SK-N-SH (cell line): ENCODE results near the gene MAPK8IP1. TPM values are rescaled to one million over a fixed set of nuclear protein-coding genes. Genes with fewer than 3 reads are reported as not detected.

ENCODE experiments used
- CTCF ChIA-PET: fragments of 300-600, 350-600 bp; formaldehyde crosslinking; extraction: SDS; loops from one replicate; lab custom pipeline; 2021; lab: Yijun Ruan, JAX
- POLR2A ChIA-PET: fragments of 350-600 bp; sonication (Branson Sonifier 250); formaldehyde crosslinking; extraction: SDS; loops from one replicate; lab custom pipeline; 2020; ENCODE audit warnings: antibody characterized with exemption, inconsistent platforms; lab: Yijun Ruan, JAX
- DNase-seq: peaks from one replicate; pipeline ENCODE4 v3.0.0; 2012
- H2AFZ ChIP-seq: fragments of 200-600 bp; sonication (generic); 2 replicates; pipeline ENCODE4 v1.8.1; 2016; ENCODE audit warnings: antibody characterized with exemption, mild to moderate bottlenecking, low read depth
- H3F3A ChIP-seq: fragments of 200-600 bp; sonication (generic); replicated peaks from 2 replicates; pipeline ENCODE3; 2016; ENCODE audit warnings: antibody characterized with exemption, mild to moderate bottlenecking; ENCODE audit not compliant: insufficient read depth
- H3K27ac ChIP-seq, 2 experiments: fragments of 200-500 bp in 1 of 2; fragments of 200-600 bp in 1 of 2; sonication (Bioruptor generic) in 1 of 2; sonication (generic), shearing (Covaris generic) in 1 of 2; 2 replicates each; pipeline versions ENCODE4 v1.5.1 to v1.6.1; 2014 to 2016; ENCODE audit warnings: low read depth in 2 of 2, inconsistent platforms in 1 of 2, low read length in 1 of 2, mild to moderate bottlenecking in 1 of 2, mixed read lengths in 1 of 2
- H3K27me3 ChIP-seq: fragments of 200-600 bp; sonication (generic), shearing (Covaris generic); 2 replicates; pipeline ENCODE4 v1.6.1; 2016; ENCODE audit warnings: mixed run types; ENCODE audit not compliant: insufficient read depth
- H3K36me3 ChIP-seq, 2 experiments: fragments of 200-500 bp in 1 of 2; fragments of 200-600 bp in 1 of 2; sonication (Bioruptor generic) in 1 of 2; sonication (generic) in 1 of 2; replicated peaks in 1 of 2; 2 replicates each; pipeline versions ENCODE3 to v1.5.1; 2014 to 2016; ENCODE audit warnings: low read length in 1 of 2, mild to moderate bottlenecking in 1 of 2; ENCODE audit not compliant: insufficient read depth in 2 of 2, control insufficient read depth in 1 of 2
- H3K4me1 ChIP-seq, 2 experiments: fragments of 200-500 bp in 1 of 2; fragments of 200-600 bp in 1 of 2; sonication (Bioruptor generic) in 1 of 2; sonication (generic), shearing (Covaris generic) in 1 of 2; 2 replicates each; pipeline versions ENCODE4 v1.5.1 to v1.6.1; 2014 to 2016; ENCODE audit warnings: low read depth in 1 of 2, low read length in 1 of 2, mixed run types in 1 of 2; ENCODE audit not compliant: insufficient read depth in 2 of 2, control insufficient read depth in 1 of 2
- H3K4me2 ChIP-seq: fragments of 200-600 bp; sonication (generic), shearing (Covaris generic); 2 replicates; pipeline ENCODE4 v1.6.1; 2017; ENCODE audit warnings: mixed run types
- H3K4me3 ChIP-seq, 2 experiments: fragments of 200-500 bp in 1 of 2; fragments of 200-600 bp in 1 of 2; sonication (Bioruptor generic) in 1 of 2; sonication (generic), shearing (Covaris generic) in 1 of 2; 2 replicates each; pipeline versions ENCODE4 v1.5.1 to v1.8.1; 2014 to 2016; ENCODE audit warnings: low read depth in 2 of 2, inconsistent platforms in 1 of 2, low read length in 1 of 2, mild to moderate bottlenecking in 1 of 2, mixed read lengths in 1 of 2, moderate library complexity in 1 of 2
- H3K79me2 ChIP-seq: fragments of 200-600 bp; sonication (generic); 2 replicates; pipeline ENCODE4 v1.8.1; 2017; ENCODE audit warnings: mild to moderate bottlenecking; ENCODE audit not compliant: insufficient read depth
- H3K9ac ChIP-seq: fragments of 200-600 bp; sonication (generic); 2 replicates; pipeline ENCODE4 v1.6.1; 2017; ENCODE audit warnings: mixed run types
- H3K9me2 ChIP-seq: fragments of 200-600 bp; sonication (generic); 2 replicates; pipeline ENCODE4 v1.6.1; 2017; ENCODE audit warnings: mixed run types
- H3K9me3 ChIP-seq: fragments of 200-600 bp; sonication (generic); 2 replicates; pipeline ENCODE4 v1.6.1; 2017; ENCODE audit warnings: mixed run types, mild to moderate bottlenecking, moderate library complexity
- H4K20me1 ChIP-seq: fragments of 200-600 bp; sonication (generic); 2 replicates; pipeline ENCODE4 v1.6.1; 2017; ENCODE audit warnings: mild to moderate bottlenecking, mixed run types; ENCODE audit not compliant: insufficient read depth
- ELF1 ChIP-seq: IDR thresholded peaks from 2 replicates; pipeline ENCODE4 v1.4.0; 2012
- EZH2phosphoT487 ChIP-seq: fragments of 200-600 bp; sonication (generic); IDR thresholded peaks from 2 replicates; pipeline ENCODE4 v1.6.1; 2017; ENCODE audit warnings: low read depth, mixed run types, mild to moderate bottlenecking, antibody characterized with exemption, moderate library complexity, borderline replicate concordance
- FOXM1 ChIP-seq: IDR thresholded peaks from 2 replicates; pipeline ENCODE4 v1.4.0; 2012; ENCODE audit warnings: low read depth, mild to moderate bottlenecking
- MEF2A ChIP-seq: IDR thresholded peaks from 2 replicates; pipeline ENCODE4 v1.4.0; 2012; ENCODE audit warnings: low read depth, borderline replicate concordance
- MXI1 ChIP-seq: IDR thresholded peaks from 2 replicates; pipeline ENCODE4 v1.6.1; 2012; ENCODE audit warnings: mild to moderate bottlenecking, low read depth, low read length, improper control_type of control experiment
- NFIC ChIP-seq: IDR thresholded peaks from 2 replicates; pipeline ENCODE4 v1.4.0; 2012; ENCODE audit warnings: borderline replicate concordance
- POLR2AphosphoS5 ChIP-seq: IDR thresholded peaks from 2 replicates; pipeline ENCODE4 v1.6.1; 2012; ENCODE audit warnings: low read depth, low read length
- SIN3A ChIP-seq: IDR thresholded peaks from 2 replicates; pipeline ENCODE4 v1.6.1; 2012; ENCODE audit warnings: low read depth, mild to moderate bottlenecking, low read length, moderate library complexity, borderline replicate concordance
- TAF1 ChIP-seq: IDR thresholded peaks from 2 replicates; pipeline ENCODE4 v1.6.1; 2012; ENCODE audit warnings: low read depth, mild to moderate bottlenecking, low read length, moderate library complexity, borderline replicate concordance
- WGBS: methylation state at CpG from one replicate; pipeline ENCODE4 v1.1.6; 2017; ENCODE audit warnings: low lambda C conversion rate; 5-methylcytosine and 5-hydroxymethylcytosine counted together
- polyA plus RNA-seq, 3 experiments: library from polyadenylated mRNA; depleted of rRNA; stranded (reverse); fragments of >200 nt; gene quantifications; 2 replicates each; pipeline ENCODE4 v1.2.3, GENCODE V29; 2012

MAPK8IP1 gene
- polyA plus RNA-seq, 1 of the 3 experiments (the other 2 are of a cell fraction) = 12.5 TPM

GRCh38 chr11:45909594-45910475 lies 24.4 kb downstream of the MAPK8IP1 start (continued):
- TF ChIP-seq SIN3A = no peak
- TF ChIP-seq TAF1 = no peak
- no peak for TF ChIP-seq ELF1
- no peak for TF ChIP-seq NFIC
- TF ChIP-seq, all 33 proteins: peak for 0

- no peak overlapping the region for H2AFZ ChIP-seq
- TF ChIP-seq ELF1 (no peak), MEF2A (no peak), MXI1 (no peak), POLR2AphosphoS5 (no peak)
- WGBS = 94% methylated on average over 7 of the region's 9 CpGs
- H3K36me3 ChIP-seq = peaks cover 0 to 39% of the 10 kb centered on the region in 2 experiments
- no peaks in the 10 kb centered on the region for H3K27me3 ChIP-seq
- no peaks in the 10 kb centered on the region for H4K20me1 ChIP-seq
- H3K4me3 ChIP-seq = no peak overlapping the region
- no peaks in the 10 kb centered on the region; the same call in 1 of the 2 replicates for H3K79me2 ChIP-seq
- no peaks in the 10 kb centered on the region for H3K9me3 ChIP-seq
- ChIA-PET POLR2A (interaction anchor here (1.0 kb wide), 1 partner anchor 96 kb away, joined by 3 read pairs; no protein-coding TSS in a partner anchor), CTCF (no interaction called here)
- no peaks in the 10 kb centered on the region for H3K9me2 ChIP-seq
- H3K27ac ChIP-seq = no peak overlapping the region
- no peak overlapping the region for H3K4me2 ChIP-seq
- DNase-seq = no peak
- H3K4me1 ChIP-seq = peaks cover 0 to 9% of the 10 kb centered on the region in 2 experiments; a peak in 1 of 4 replicates
- no peak overlapping the region for H3K9ac ChIP-seq
- H3F3A ChIP-seq = no peaks in the 10 kb centered on the region
Observed at GRCh38 chr11:45910623-45911022, 25.2 kb downstream of the MAPK8IP1 start.

GRCh38 chr11:45913514-45913913 lies 28.1 kb downstream of the MAPK8IP1 start:
- no peak for TF ChIP-seq POLR2AphosphoS5
- TF ChIP-seq TAF1 = no peak
- no peak for TF ChIP-seq FOXM1
- no peak for TF ChIP-seq EZH2phosphoT487
- TF ChIP-seq, all 33 proteins: peak for 0
- peaks cover 0 to 42% of the 10 kb centered on the region in 2 experiments for H3K36me3 ChIP-seq
- H3F3A ChIP-seq = no peaks in the 10 kb centered on the region
- H3K4me1 ChIP-seq = peaks cover 7 to 12% of the 10 kb centered on the region in 2 experiments; a peak in 3 of 4 replicates
- H2AFZ ChIP-seq = no peak overlapping the region
- CTCF ChIA-PET = interaction anchor here (0.8 to 2.4 kb wide), 2 partner anchors 41 to 67 kb away, joined by 3 to 9 read pairs; partner anchors contain the start of gene CRY2
- no peak overlapping the region for H3K4me3 ChIP-seq
- POLR2A ChIA-PET = no interaction called here
- no peak for DNase-seq
- no peaks in the 10 kb centered on the region for H3K9me3 ChIP-seq
- no peak overlapping the region for H3K27ac ChIP-seq
- H3K79me2 ChIP-seq = peaks cover 19% of the 10 kb centered on the region
- H3K27me3 ChIP-seq = no peaks in the 10 kb centered on the region
- H3K9me2 ChIP-seq = no peaks in the 10 kb centered on the region
- H3K9ac ChIP-seq = no peak overlapping the region
- H4K20me1 ChIP-seq = no peaks in the 10 kb centered on the region
- H3K4me2 ChIP-seq = no peak overlapping the region
- 97% methylated on average over 10 of the region's 19 CpGs for WGBS
